Tibial nerve (tissue), 4 donors: ENCODE results near the gene GLIPR1. TPM values are rescaled to one million over a fixed set of nuclear protein-coding genes. Genes with fewer than 3 reads are reported as not detected.
"Not testable (repeated sequence)": the region's sequence is repeated elsewhere in the genome, so short reads cannot be mapped to it uniquely, and the experiment has no call there.

Experiments used
- DNase-seq, 2 donors: peaks; one replicate each; pipeline ENCODE4 v3.0.0-alpha.2; 2019; ENCODE audit warnings: low spot score in 2 of 2
- H3K27ac ChIP-seq, 4 donors: fragments of 200-600 bp; sonication (generic) in 3 of 4; one replicate each; pipeline ENCODE4 v1.5.1; 2017 to 2019; ENCODE audit warnings: mild to moderate bottlenecking in 1 of 4
- H3K27me3 ChIP-seq, 2 donors: fragments of 200-600 bp; sonication (generic) in 1 of 2; one replicate each; pipeline versions ENCODE4 v1.5.1 to v1.6.0; 2017 to 2019
- H3K36me3 ChIP-seq, 3 donors: fragments of 200-600 bp; sonication (generic); one replicate each; pipeline ENCODE4 v1.5.1; 2018 to 2019
- H3K4me1 ChIP-seq, 4 donors: fragments of 200-600 bp; sonication (generic) in 3 of 4; one replicate each; pipeline ENCODE4 v1.5.1; 2017 to 2019
- H3K4me3 ChIP-seq, 4 donors: fragments of 200-600 bp; sonication (generic) in 3 of 4; one replicate each; pipeline ENCODE4 v1.5.1; 2017 to 2019; ENCODE audit warnings: mild to moderate bottlenecking in 1 of 4, moderate library complexity in 1 of 4
- H3K9me3 ChIP-seq, 4 donors: fragments of 200-600 bp; sonication (generic) in 3 of 4; one replicate each; pipeline ENCODE4 v1.5.1; 2017 to 2019
- CTCF ChIP-seq, 5 experiments: fragments of 200-600 bp in 3 of 5; fragments of 450-650 bp in 2 of 5; sonication (generic) in 3 of 5; IDR thresholded peaks; one replicate each; pipeline ENCODE4 v1.5.1; 2016 to 2019; ENCODE audit warnings: antibody characterized with exemption in 5 of 5, mild to moderate bottlenecking in 3 of 5, moderate library complexity in 2 of 5
- EP300 ChIP-seq, 2 donors: sonication (generic); formaldehyde crosslinking; IDR thresholded peaks; one replicate each; pipeline ENCODE4 v1.6.1; 2017; ENCODE audit warnings: antibody characterized with exemption in 2 of 2, mild to moderate bottlenecking in 1 of 2
- POLR2A ChIP-seq, 2 donors: fragments of 450-650 bp; IDR thresholded peaks; one replicate each; pipeline ENCODE4 v1.6.1; 2017; ENCODE audit warnings: antibody characterized with exemption in 2 of 2, mild to moderate bottlenecking in 2 of 2, moderate library complexity in 2 of 2
- WGBS, 2 donors: methylation state at CpG; one replicate each; pipeline ENCODE4 v1.1.5; 2018; 5-methylcytosine and 5-hydroxymethylcytosine counted together
- total RNA-seq, 4 donors: library from RNA; depleted of rRNA; stranded (reverse); fragments of >200 nt; gene quantifications; one replicate each; pipeline ENCODE4 v1.1.0, GENCODE V29; 2016

The GLIPR1 gene
- total RNA-seq, 4 donors from 2014 or later: 4.7 to 12.3 (median 6.5) TPM

GRCh38 chr12:75446857-75447256, 33.7 kb upstream of the GLIPR1 start:
- TF ChIP-seq POLR2A (IDR thresholded peaks at IDR 0.05) (no peak), EP300 (IDR thresholded peaks at IDR 0.05) (no peak), CTCF (IDR thresholded peaks at IDR 0.05) (no peak)
- Histone ChIP-seq H3K36me3 (no peaks in the 10 kb centered on the region), H3K27me3 (peaks cover 0 to 2% of the 10 kb centered on the region in 2 donors), H3K9me3 (no peaks in the 10 kb centered on the region), H3K4me1 (no peaks in the 10 kb centered on the region), H3K27ac (no peak overlapping the region), H3K4me3 (no peak overlapping the region)
- no peak for DNase-seq

GRCh38 chr12:75447691-75448393, 32.7 kb upstream of the GLIPR1 start:
- TF ChIP-seq POLR2A (IDR thresholded peaks at IDR 0.05) (no peak), EP300 (IDR thresholded peaks at IDR 0.05) (no peak), CTCF (IDR thresholded peaks at IDR 0.05) (no peak)
- WGBS, 2 donors: 78 to 83% methylated on average over 4 of the region's 4 CpGs
- Histone ChIP-seq H3K36me3 (no peaks in the 10 kb centered on the region), H3K27ac (no peak overlapping the region), H3K27me3 (peaks cover 0 to 2% of the 10 kb centered on the region in 2 donors), H3K9me3 (no peaks in the 10 kb centered on the region), H3K4me3 (no peak overlapping the region), H3K4me1 (no peaks in the 10 kb centered on the region)
- no peak for DNase-seq

GRCh38 chr12:75452675-75453330, 27.8 kb upstream of the GLIPR1 start:
- no peaks in the 10 kb centered on the region for H3K4me1 ChIP-seq
- no peak overlapping the region for H3K27ac ChIP-seq
- peaks cover 0 to 7% (median 0%) of the 10 kb centered on the region in 4 donors for H3K9me3 ChIP-seq
- no peak overlapping the region for H3K4me3 ChIP-seq
- no peaks in the 10 kb centered on the region for H3K36me3 ChIP-seq
- TF ChIP-seq CTCF (IDR thresholded peaks at IDR 0.05): no peak
- no peak for TF ChIP-seq EP300 (IDR thresholded peaks at IDR 0.05)
- TF ChIP-seq POLR2A (IDR thresholded peaks at IDR 0.05): no peak
- DNase-seq: no peak
- 85 to 88% methylated on average over 3 of the region's 3 CpGs for WGBS, 2 donors
- H3K27me3 ChIP-seq: peaks cover 0 to 2% of the 10 kb centered on the region in 2 donors

GRCh38 chr12:75455839-75456238, 24.7 kb upstream of the GLIPR1 start:
- TF ChIP-seq CTCF (IDR thresholded peaks at IDR 0.05): no peak
- no peak for TF ChIP-seq EP300 (IDR thresholded peaks at IDR 0.05)
- no peak for TF ChIP-seq POLR2A (IDR thresholded peaks at IDR 0.05)
- DNase-seq: no peak
- Histone ChIP-seq H3K27ac (no peak overlapping the region), H3K36me3 (no peaks in the 10 kb centered on the region), H3K9me3 (peaks cover 0 to 20% (median 2%) of the 10 kb centered on the region in 4 donors), H3K4me3 (no peak overlapping the region), H3K27me3 (no peaks in the 10 kb centered on the region), H3K4me1 (no peaks in the 10 kb centered on the region)
- 60 to 68% methylated on average over 5 of the region's 5 CpGs for WGBS, 2 donors

GRCh38 chr12:75457191-75457590, 23.4 kb upstream of the GLIPR1 start:
- H3K4me1 ChIP-seq: no peaks in the 10 kb centered on the region
- peaks cover 0 to 20% (median 2%) of the 10 kb centered on the region in 4 donors for H3K9me3 ChIP-seq
- TF ChIP-seq CTCF (IDR thresholded peaks at IDR 0.05): no peak
- TF ChIP-seq EP300 (IDR thresholded peaks at IDR 0.05): no peak
- no peak for TF ChIP-seq POLR2A (IDR thresholded peaks at IDR 0.05)
- H3K27ac ChIP-seq: no peak overlapping the region
- H3K4me3 ChIP-seq: no peak overlapping the region
- no peaks in the 10 kb centered on the region for H3K27me3 ChIP-seq
- 80% methylated on average over 1 of the region's 1 CpG for WGBS, 2 donors
- DNase-seq: no peak
- H3K36me3 ChIP-seq: no peaks in the 10 kb centered on the region

- H3K9me3 ChIP-seq: peaks cover 0 to 20% (median 2%) of the 10 kb centered on the region in 4 donors
- not testable (repeated sequence) for H3K36me3 ChIP-seq, H3K27ac ChIP-seq, DNase-seq, H3K4me1 ChIP-seq, H3K27me3 ChIP-seq, H3K4me3 ChIP-seq
- 78 to 83% methylated on average over 9 of the region's 9 CpGs for WGBS, 2 donors
Measured at GRCh38 chr12:75457866-75458265, 22.7 kb upstream of the GLIPR1 start.
